Liver (tissue), 9 donors: ENCODE data around the gene EHD1. TPM values are rescaled to one million over a fixed set of nuclear protein-coding genes. Genes with fewer than 3 reads are reported as not detected.

Experiments used
- DNase-seq: peaks from one replicate; pipeline ENCODE4 v3.0.0-alpha.2; 2017; ENCODE audit warnings: low spot score
- H3K27ac ChIP-seq, 2 donors: one replicate each; pipeline ENCODE4 v1.7.0; 2013; ENCODE audit warnings: inconsistent platforms in 2 of 2, low read length in 2 of 2, control low read depth in 1 of 2, low read depth in 1 of 2, mild to moderate bottlenecking in 1 of 2
- H3K27me3 ChIP-seq, 4 donors: one replicate each; pipeline versions ENCODE4 v1.6.1 to v1.7.0; 2013; ENCODE audit warnings: low read length in 3 of 4, inconsistent platforms in 1 of 4, mild to moderate bottlenecking in 1 of 4, moderate library complexity in 1 of 4; ENCODE audit not compliant: control insufficient read depth in 4 of 4, insufficient read depth in 4 of 4
- H3K36me3 ChIP-seq, 4 donors: one replicate each; pipeline versions ENCODE4 v1.6.1 to v1.7.0; 2013; ENCODE audit warnings: low read length in 3 of 4, mild to moderate bottlenecking in 3 of 4, low read depth in 1 of 4, moderate library complexity in 1 of 4; ENCODE audit not compliant: control insufficient read depth in 4 of 4, insufficient read depth in 3 of 4
- H3K4me1 ChIP-seq, 4 donors: one replicate each; pipeline versions ENCODE4 v1.6.1 to v1.7.0; 2013; ENCODE audit warnings: low read length in 3 of 4, mild to moderate bottlenecking in 3 of 4, moderate library complexity in 1 of 4; ENCODE audit not compliant: control insufficient read depth in 4 of 4, insufficient read depth in 4 of 4
- H3K4me3 ChIP-seq, 3 donors: one replicate each; pipeline versions ENCODE4 v1.6.1 to v1.7.0; 2013; ENCODE audit warnings: low read length in 3 of 3, control low read depth in 1 of 3, low read depth in 1 of 3, mild to moderate bottlenecking in 1 of 3
- H3K9ac ChIP-seq, 2 donors: one replicate each; pipeline ENCODE4 v1.7.0; 2013; ENCODE audit warnings: low read length in 2 of 2, mild to moderate bottlenecking in 2 of 2, moderate library complexity in 2 of 2, control low read depth in 1 of 2, low read depth in 1 of 2
- H3K9me3 ChIP-seq, 4 donors: one replicate each; pipeline versions ENCODE4 v1.6.1 to v1.7.0; 2013; ENCODE audit warnings: low read length in 3 of 4; ENCODE audit not compliant: control insufficient read depth in 4 of 4
- EGR1 ChIP-seq, 2 donors: IDR thresholded peaks; 2 replicates each; pipeline ENCODE4 v1.6.1; 2016 to 2018; ENCODE audit warnings: antibody characterized with exemption in 2 of 2, low read depth in 2 of 2
- FOXA1 ChIP-seq: IDR thresholded peaks from 2 replicates; pipeline ENCODE4 v1.6.1; 2016; ENCODE audit warnings: antibody characterized with exemption
- FOXA2 ChIP-seq: IDR thresholded peaks from 2 replicates; pipeline ENCODE4 v1.6.1; 2016; ENCODE audit warnings: antibody characterized with exemption
- GABPA ChIP-seq, 2 donors: IDR thresholded peaks in 1 of 2; conservative IDR thresholded peaks in 1 of 2; 2 replicates each; pipeline ENCODE4 v1.6.1; 2016; ENCODE audit warnings: antibody characterized with exemption in 2 of 2, mild to moderate bottlenecking in 1 of 2, moderate library complexity in 1 of 2
- HNF4A ChIP-seq, 2 donors: conservative IDR thresholded peaks; 2 replicates each; pipeline ENCODE4 v1.6.1; 2016; ENCODE audit warnings: antibody characterized with exemption in 2 of 2, mild to moderate bottlenecking in 2 of 2
- HNF4G ChIP-seq: IDR thresholded peaks from 2 replicates; pipeline ENCODE4 v1.6.1; 2016; ENCODE audit warnings: antibody characterized with exemption
- JUND ChIP-seq, 2 donors: IDR thresholded peaks; 2 replicates each; pipeline ENCODE4 v1.6.1; 2016; ENCODE audit warnings: antibody characterized with exemption in 2 of 2
- NR2F2 ChIP-seq: IDR thresholded peaks from 2 replicates; pipeline ENCODE4 v1.6.1; 2016; ENCODE audit warnings: antibody characterized with exemption
- RAD21 ChIP-seq, 2 donors: IDR thresholded peaks; 2 replicates each; pipeline ENCODE4 v1.6.1; 2016; ENCODE audit warnings: antibody characterized with exemption in 2 of 2, mild to moderate bottlenecking in 2 of 2
- RXRA ChIP-seq, 2 donors: IDR thresholded peaks; 2 replicates each; pipeline ENCODE4 v1.6.1; 2017 to 2018; ENCODE audit warnings: antibody characterized with exemption in 2 of 2, mild to moderate bottlenecking in 1 of 2
- SP1 ChIP-seq: IDR thresholded peaks from 2 replicates; pipeline ENCODE4 v1.6.1; 2018; ENCODE audit warnings: antibody characterized with exemption, mild to moderate bottlenecking
- TAF1 ChIP-seq: conservative IDR thresholded peaks from 2 replicates; pipeline ENCODE4 v1.6.1; 2016; ENCODE audit warnings: antibody characterized with exemption, mild to moderate bottlenecking
- YY1 ChIP-seq: IDR thresholded peaks from 2 replicates; pipeline ENCODE4 v1.6.1; 2016; ENCODE audit warnings: antibody characterized with exemption, mild to moderate bottlenecking
- WGBS: extraction: QIAGEN DNeasy Blood & Tissue Kit; methylation state at CpG from one replicate; pipeline ENCODE4 v1.1.7; 2013; 5-methylcytosine and 5-hydroxymethylcytosine counted together
- polyA plus RNA-seq, 2 donors: library from polyadenylated mRNA; stranded (reverse) in 1 of 2; unstranded in 1 of 2; fragments of 200-250 nt in 1 of 2; fragments of >200 nt in 1 of 2; fragmentation: Nextera tagmentation in 1 of 2; extraction: Ambion mirVana in 1 of 2; gene quantifications; one replicate each; pipeline versions ENCODE4 v1.2.1 to v1.2.3, GENCODE V29; 2013 to 2015
- total RNA-seq, 2 donors: library from RNA; depleted of rRNA; stranded (reverse); fragments of >200 nt; gene quantifications; one replicate each; pipeline ENCODE4 v1.2.3, GENCODE V29; 2014
- TF ChIP-seq, protein P1 (sequence below): IDR thresholded peaks from 2 replicates; pipeline ENCODE4 v1.6.1; 2016; ENCODE audit warnings: antibody characterized with exemption
- TF ChIP-seq, protein P2 (sequence below): IDR thresholded peaks from 2 replicates; pipeline ENCODE4 v1.6.1; 2016; ENCODE audit warnings: antibody characterized with exemption
- TF ChIP-seq, protein P3 (sequence below): IDR thresholded peaks from 2 replicates; pipeline ENCODE4 v1.6.1; 2016; ENCODE audit warnings: antibody characterized with exemption
- TF ChIP-seq, protein P4 (sequence below): IDR thresholded peaks from 2 replicates; pipeline ENCODE4 v1.6.1; 2016; ENCODE audit warnings: antibody characterized with exemption, mild to moderate bottlenecking
- TF ChIP-seq, protein P5 (sequence below): fragments of 150-350 bp; IDR thresholded peaks from 2 replicates; pipeline ENCODE4 v1.5.1; 2017; ENCODE audit warnings: improper control_type of control experiment, low read depth, low read length; ENCODE audit not compliant: missing input control
- donor health status: healthy.
- donor health status: healthy.
- donor health status: healthy.
- donor health status: healthy.
- donor health status: healthy.

Gene EHD1
- total and polyA plus RNA-seq, 4 donors: 8.3 to 36.4 (median 19.2) TPM

DNA sequence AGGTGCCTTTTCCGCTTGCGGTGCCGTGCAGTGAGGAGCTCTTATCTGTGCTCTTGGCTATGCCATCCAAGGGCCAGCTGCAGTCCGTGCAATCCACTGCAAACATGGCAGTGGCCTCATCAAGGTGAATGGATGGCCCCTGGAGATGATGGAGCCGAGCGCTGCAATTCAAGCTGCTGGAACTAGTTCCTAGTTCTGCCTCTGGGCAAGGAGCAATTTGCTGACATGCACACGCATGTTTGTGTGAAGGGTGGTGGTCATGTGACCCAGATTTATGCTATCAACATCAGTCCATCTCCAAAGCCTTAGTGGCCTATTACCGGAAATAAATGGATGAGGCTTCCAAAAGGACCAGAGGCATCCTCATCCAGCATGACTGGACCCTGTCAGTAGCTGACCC is 3.1 kb upstream of the EHD1 start:
- H3K4me3 ChIP-seq: no peak overlapping the region
- no peak for TF ChIP-seq YY1
- TF ChIP-seq RXRA (IDR thresholded peaks at IDR 0.05): no peak
- no peak for TF ChIP-seq RAD21 (IDR thresholded peaks at IDR 0.05)
- no peak for TF ChIP-seq FOXA1
- no peak for TF ChIP-seq FOXA2
- TF ChIP-seq SP1: no peak
- TF ChIP-seq, protein P1, sequence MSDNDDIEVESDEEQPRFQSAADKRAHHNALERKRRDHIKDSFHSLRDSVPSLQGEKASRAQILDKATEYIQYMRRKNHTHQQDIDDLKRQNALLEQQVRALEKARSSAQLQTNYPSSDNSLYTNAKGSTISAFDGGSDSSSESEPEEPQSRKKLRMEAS: no peak
- TF ChIP-seq, protein P2, sequence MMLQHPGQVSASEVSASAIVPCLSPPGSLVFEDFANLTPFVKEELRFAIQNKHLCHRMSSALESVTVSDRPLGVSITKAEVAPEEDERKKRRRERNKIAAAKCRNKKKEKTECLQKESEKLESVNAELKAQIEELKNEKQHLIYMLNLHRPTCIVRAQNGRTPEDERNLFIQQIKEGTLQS: no peak
- TF ChIP-seq JUND (IDR thresholded peaks at IDR 0.05): no peak
- TF ChIP-seq, protein P3, sequence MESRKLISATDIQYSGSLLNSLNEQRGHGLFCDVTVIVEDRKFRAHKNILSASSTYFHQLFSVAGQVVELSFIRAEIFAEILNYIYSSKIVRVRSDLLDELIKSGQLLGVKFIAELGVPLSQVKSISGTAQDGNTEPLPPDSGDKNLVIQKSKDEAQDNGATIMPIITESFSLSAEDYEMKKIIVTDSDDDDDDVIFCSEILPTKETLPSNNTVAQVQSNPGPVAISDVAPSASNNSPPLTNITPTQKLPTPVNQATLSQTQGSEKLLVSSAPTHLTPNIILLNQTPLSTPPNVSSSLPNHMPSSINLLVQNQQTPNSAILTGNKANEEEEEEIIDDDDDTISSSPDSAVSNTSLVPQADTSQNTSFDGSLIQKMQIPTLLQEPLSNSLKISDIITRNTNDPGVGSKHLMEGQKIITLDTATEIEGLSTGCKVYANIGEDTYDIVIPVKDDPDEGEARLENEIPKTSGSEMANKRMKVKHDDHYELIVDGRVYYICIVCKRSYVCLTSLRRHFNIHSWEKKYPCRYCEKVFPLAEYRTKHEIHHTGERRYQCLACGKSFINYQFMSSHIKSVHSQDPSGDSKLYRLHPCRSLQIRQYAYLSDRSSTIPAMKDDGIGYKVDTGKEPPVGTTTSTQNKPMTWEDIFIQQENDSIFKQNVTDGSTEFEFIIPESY: no peak
- TF ChIP-seq, protein P4, sequence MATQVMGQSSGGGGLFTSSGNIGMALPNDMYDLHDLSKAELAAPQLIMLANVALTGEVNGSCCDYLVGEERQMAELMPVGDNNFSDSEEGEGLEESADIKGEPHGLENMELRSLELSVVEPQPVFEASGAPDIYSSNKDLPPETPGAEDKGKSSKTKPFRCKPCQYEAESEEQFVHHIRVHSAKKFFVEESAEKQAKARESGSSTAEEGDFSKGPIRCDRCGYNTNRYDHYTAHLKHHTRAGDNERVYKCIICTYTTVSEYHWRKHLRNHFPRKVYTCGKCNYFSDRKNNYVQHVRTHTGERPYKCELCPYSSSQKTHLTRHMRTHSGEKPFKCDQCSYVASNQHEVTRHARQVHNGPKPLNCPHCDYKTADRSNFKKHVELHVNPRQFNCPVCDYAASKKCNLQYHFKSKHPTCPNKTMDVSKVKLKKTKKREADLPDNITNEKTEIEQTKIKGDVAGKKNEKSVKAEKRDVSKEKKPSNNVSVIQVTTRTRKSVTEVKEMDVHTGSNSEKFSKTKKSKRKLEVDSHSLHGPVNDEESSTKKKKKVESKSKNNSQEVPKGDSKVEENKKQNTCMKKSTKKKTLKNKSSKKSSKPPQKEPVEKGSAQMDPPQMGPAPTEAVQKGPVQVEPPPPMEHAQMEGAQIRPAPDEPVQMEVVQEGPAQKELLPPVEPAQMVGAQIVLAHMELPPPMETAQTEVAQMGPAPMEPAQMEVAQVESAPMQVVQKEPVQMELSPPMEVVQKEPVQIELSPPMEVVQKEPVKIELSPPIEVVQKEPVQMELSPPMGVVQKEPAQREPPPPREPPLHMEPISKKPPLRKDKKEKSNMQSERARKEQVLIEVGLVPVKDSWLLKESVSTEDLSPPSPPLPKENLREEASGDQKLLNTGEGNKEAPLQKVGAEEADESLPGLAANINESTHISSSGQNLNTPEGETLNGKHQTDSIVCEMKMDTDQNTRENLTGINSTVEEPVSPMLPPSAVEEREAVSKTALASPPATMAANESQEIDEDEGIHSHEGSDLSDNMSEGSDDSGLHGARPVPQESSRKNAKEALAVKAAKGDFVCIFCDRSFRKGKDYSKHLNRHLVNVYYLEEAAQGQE: no peak
- TF ChIP-seq TAF1: no peak
- no peak for TF ChIP-seq HNF4A (conservative IDR thresholded peaks at IDR 0.05)
- no peak for TF ChIP-seq GABPA (IDR thresholded peaks at IDR 0.05 in 1 of 2, conservative IDR thresholded peaks at IDR 0.05 in 1 of 2)
- no peak for DNase-seq
- H3K9ac ChIP-seq: no peak overlapping the region
- peaks cover 9 to 36% (median 26%) of the 10 kb centered on the region in 4 donors for H3K4me1 ChIP-seq
- no peak overlapping the region for H3K27ac ChIP-seq
- H3K27me3 ChIP-seq: no peaks in the 10 kb centered on the region
- H3K9me3 ChIP-seq: no peaks in the 10 kb centered on the region
- WGBS: 87% methylated on average over 8 of the region's 8 CpGs
- H3K36me3 ChIP-seq: no peaks in the 10 kb centered on the region

DNA sequence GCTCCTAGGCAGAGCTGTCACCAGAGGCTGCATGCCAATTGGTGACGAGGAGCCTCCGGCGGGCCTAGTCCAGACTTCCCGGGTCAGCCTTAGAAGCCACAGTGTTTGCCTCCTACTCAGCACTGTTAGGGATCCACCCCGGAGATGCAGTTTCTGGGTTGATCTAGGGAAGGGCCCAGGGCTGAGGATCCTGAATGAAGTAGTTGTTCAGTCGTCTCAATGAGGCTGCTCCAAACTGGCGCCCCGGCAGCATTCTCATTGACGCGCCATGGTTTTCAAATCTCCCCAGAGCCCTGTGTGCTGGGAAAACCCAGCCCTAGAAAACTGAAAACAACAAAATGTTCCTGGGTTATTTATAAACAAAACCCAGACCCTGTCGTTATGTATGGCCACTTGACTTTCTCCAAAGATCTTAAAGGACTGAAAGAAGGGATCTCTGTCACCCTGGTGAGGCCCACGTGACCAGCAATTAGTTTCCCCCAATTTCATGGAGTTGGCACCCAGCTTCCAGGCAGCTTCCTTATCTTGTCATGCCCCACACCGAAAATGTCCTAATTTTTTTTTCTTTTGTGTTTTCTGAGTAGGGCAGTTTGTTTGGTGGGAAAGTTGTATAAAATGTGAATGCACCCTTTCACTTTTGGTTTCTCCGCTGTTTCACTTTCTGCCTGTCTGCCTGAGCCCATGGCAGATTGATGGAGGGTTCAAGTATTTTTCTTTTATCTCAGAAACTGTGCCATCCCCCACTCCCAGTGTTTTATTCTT is 2.0 kb upstream of the EHD1 start:
- Histone ChIP-seq H3K9ac (no peak overlapping the region), H3K4me1 (peaks cover 9 to 46% (median 37%) of the 10 kb centered on the region in 4 donors), H3K36me3 (no peaks in the 10 kb centered on the region), H3K4me3 (no peak overlapping the region), H3K27ac (peak overlapping the region; percentile 59 to 75), H3K27me3 (no peaks in the 10 kb centered on the region), H3K9me3 (no peaks in the 10 kb centered on the region)
- no peak for DNase-seq
- WGBS: 79% methylated on average over 14 of the region's 14 CpGs
- TF ChIP-seq EGR1 (IDR thresholded peaks at IDR 0.05; ENCODE audit: low read depth in 2 of 2) (no peak), RXRA (IDR thresholded peaks at IDR 0.05) (no peak), FOXA2 (no peak), SP1 (no peak), HNF4G (no peak), TAF1 (no peak), YY1 (no peak), FOXA1 (no peak), HNF4A (conservative IDR thresholded peaks at IDR 0.05) (no peak), GABPA (IDR thresholded peaks at IDR 0.05 in 1 of 2, conservative IDR thresholded peaks at IDR 0.05 in 1 of 2) (no peak), NR2F2 (no peak)
- TF ChIP-seq, protein P5, sequence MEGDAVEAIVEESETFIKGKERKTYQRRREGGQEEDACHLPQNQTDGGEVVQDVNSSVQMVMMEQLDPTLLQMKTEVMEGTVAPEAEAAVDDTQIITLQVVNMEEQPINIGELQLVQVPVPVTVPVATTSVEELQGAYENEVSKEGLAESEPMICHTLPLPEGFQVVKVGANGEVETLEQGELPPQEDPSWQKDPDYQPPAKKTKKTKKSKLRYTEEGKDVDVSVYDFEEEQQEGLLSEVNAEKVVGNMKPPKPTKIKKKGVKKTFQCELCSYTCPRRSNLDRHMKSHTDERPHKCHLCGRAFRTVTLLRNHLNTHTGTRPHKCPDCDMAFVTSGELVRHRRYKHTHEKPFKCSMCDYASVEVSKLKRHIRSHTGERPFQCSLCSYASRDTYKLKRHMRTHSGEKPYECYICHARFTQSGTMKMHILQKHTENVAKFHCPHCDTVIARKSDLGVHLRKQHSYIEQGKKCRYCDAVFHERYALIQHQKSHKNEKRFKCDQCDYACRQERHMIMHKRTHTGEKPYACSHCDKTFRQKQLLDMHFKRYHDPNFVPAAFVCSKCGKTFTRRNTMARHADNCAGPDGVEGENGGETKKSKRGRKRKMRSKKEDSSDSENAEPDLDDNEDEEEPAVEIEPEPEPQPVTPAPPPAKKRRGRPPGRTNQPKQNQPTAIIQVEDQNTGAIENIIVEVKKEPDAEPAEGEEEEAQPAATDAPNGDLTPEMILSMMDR: no peak
- TF ChIP-seq, protein P3: no peak
- TF ChIP-seq, protein P2: no peak
